ENCODE measurements around the gene OGDH.

OGDH gene

DNA sequence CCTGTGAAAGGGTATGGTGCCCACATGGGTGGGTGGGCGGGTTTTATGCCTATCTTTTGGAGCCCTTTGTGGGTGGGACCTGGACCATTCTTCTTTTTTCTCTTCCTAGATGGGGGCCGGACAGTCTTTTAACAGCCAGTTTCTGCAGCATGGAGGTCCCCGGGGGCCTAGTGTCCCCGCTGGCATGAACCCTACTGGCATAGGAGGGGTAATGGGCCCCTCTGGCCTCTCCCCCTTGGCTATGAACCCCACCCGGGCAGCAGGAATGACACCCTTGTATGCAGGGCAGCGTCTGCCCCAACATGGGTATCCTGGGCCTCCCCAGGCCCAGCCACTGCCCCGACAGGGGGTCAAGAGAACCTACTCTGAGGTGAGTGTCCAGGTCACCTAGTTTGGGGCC is 151.3 kb downstream of the OGDH start:
- no peak overlapping the region for H3K27ac ChIP-seq (ENCODE audit: low read depth, low read length, poor library complexity, severe bottlenecking)
- no peak for TF ChIP-seq EZH2 (IDR thresholded peaks at IDR 0.05; ENCODE audit: borderline replicate concordance, low read length)
- TF ChIP-seq, protein P1, sequence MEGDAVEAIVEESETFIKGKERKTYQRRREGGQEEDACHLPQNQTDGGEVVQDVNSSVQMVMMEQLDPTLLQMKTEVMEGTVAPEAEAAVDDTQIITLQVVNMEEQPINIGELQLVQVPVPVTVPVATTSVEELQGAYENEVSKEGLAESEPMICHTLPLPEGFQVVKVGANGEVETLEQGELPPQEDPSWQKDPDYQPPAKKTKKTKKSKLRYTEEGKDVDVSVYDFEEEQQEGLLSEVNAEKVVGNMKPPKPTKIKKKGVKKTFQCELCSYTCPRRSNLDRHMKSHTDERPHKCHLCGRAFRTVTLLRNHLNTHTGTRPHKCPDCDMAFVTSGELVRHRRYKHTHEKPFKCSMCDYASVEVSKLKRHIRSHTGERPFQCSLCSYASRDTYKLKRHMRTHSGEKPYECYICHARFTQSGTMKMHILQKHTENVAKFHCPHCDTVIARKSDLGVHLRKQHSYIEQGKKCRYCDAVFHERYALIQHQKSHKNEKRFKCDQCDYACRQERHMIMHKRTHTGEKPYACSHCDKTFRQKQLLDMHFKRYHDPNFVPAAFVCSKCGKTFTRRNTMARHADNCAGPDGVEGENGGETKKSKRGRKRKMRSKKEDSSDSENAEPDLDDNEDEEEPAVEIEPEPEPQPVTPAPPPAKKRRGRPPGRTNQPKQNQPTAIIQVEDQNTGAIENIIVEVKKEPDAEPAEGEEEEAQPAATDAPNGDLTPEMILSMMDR (IDR thresholded peaks at IDR 0.05; ENCODE audit: low read length): no peak
- peaks cover 59% of the 10 kb centered on the region for H3K36me3 ChIP-seq (ENCODE audit: insufficient read depth, low read length)
- H3K27me3 ChIP-seq (ENCODE audit: insufficient read depth, low read length): no peaks in the 10 kb centered on the region
- H3K4me1 ChIP-seq (ENCODE audit: insufficient read depth, low read length, severe bottlenecking): peaks cover 1% of the 10 kb centered on the region
- H3K9me2 ChIP-seq (ENCODE audit: low read depth, low read length): no peaks in the 10 kb centered on the region
- no peaks in the 10 kb centered on the region for H4K20me1 ChIP-seq (ENCODE audit: insufficient read depth, low read length)
- no peaks in the 10 kb centered on the region for H3K9me3 ChIP-seq (ENCODE audit: low read length)
- no peak overlapping the region for H3K4me3 ChIP-seq (ENCODE audit: low read depth, low read length, poor library complexity, severe bottlenecking)
- H3K9ac ChIP-seq (ENCODE audit: low read length): no peak overlapping the region
- H3K4me2 ChIP-seq (ENCODE audit: low read length): no peak overlapping the region
- peaks cover 10% of the 10 kb centered on the region; the same call in 1 of the 2 replicates for H3K79me2 ChIP-seq (ENCODE audit: insufficient read depth, low read length)
- H2AFZ ChIP-seq (ENCODE audit: low read length): no peak overlapping the region
- H3F3A ChIP-seq (ENCODE audit: insufficient read depth, low read length): no peaks in the 10 kb centered on the region

Data from OCI-LY1 (cell line).